ENCODE results near the gene SDSL. TPM values are rescaled to one million over a fixed set of nuclear protein-coding genes. Genes with fewer than 3 reads are reported as not detected.

The SDSL gene
- total and polyA plus RNA-seq, 4 donors, result 3.0 to 25.8 (median 13.0) TPM

- 1 to 3% methylated on average over 13 of the region's 13 CpGs for WGBS, 2 donors
- H3K36me3 ChIP-seq (ENCODE audit: control insufficient read depth in 4 of 4, insufficient read depth in 4 of 4, low read length in 4 of 4), result no peaks in the 10 kb centered on the region
- DNase-seq (no peak), ATAC-seq (ENCODE audit: insufficient read depth, low FRiP score) (no peak)
- peaks cover 0 to 7% (median 0%) of the 10 kb centered on the region in 4 donors for H3K9me3 ChIP-seq (ENCODE audit: control insufficient read depth in 4 of 4, insufficient read depth in 3 of 4, low read length in 3 of 4)
- H3K9ac ChIP-seq (ENCODE audit: insufficient read depth in 1 of 2, low read length in 2 of 2), result no peak overlapping the region
- H3K27me3 ChIP-seq (ENCODE audit: control insufficient read depth in 3 of 3, insufficient read depth in 3 of 3, low read length in 2 of 3), result peaks cover 17 to 85% (median 79%) of the 10 kb centered on the region in 3 donors
- no peak overlapping the region for H3K4me3 ChIP-seq
- no peak for TF ChIP-seq CTCF (IDR thresholded peaks at IDR 0.05; ENCODE audit: control extremely low read depth, extremely low read depth)
- H3K27ac ChIP-seq (ENCODE audit: low read depth in 1 of 2, low read length in 1 of 2), result no peak overlapping the region
- H3K4me1 ChIP-seq (ENCODE audit: control insufficient read depth in 5 of 5, insufficient read depth in 5 of 5, low read length in 5 of 5), result peaks cover 0 to 13% (median 0%) of the 10 kb centered on the region in 5 donors
These were observed 43.8 kb downstream of the SDSL start for GRCh38 chr12:113465808-113466453.

GRCh38 chr12:113466454-113467141 is 44.4 kb downstream of the SDSL start:
- no peak for TF ChIP-seq CTCF (IDR thresholded peaks at IDR 0.05; ENCODE audit: control extremely low read depth, extremely low read depth)
- H3K9me3 ChIP-seq (ENCODE audit: control insufficient read depth in 4 of 4, insufficient read depth in 3 of 4, low read length in 3 of 4), result peaks cover 0 to 7% (median 0%) of the 10 kb centered on the region in 4 donors
- H3K27ac ChIP-seq (ENCODE audit: low read depth in 1 of 2, low read length in 1 of 2), result no peak overlapping the region
- DNase-seq (no peak), ATAC-seq (ENCODE audit: insufficient read depth, low FRiP score) (no peak)
- H3K36me3 ChIP-seq (ENCODE audit: control insufficient read depth in 4 of 4, insufficient read depth in 4 of 4, low read length in 4 of 4), result no peaks in the 10 kb centered on the region
- H3K27me3 ChIP-seq (ENCODE audit: control insufficient read depth in 3 of 3, insufficient read depth in 3 of 3, low read length in 2 of 3), result peaks cover 21 to 85% (median 76%) of the 10 kb centered on the region in 3 donors
- H3K9ac ChIP-seq (ENCODE audit: insufficient read depth in 1 of 2, low read length in 2 of 2), result no peak overlapping the region
- peaks cover 0 to 13% (median 0%) of the 10 kb centered on the region in 5 donors for H3K4me1 ChIP-seq (ENCODE audit: control insufficient read depth in 5 of 5, insufficient read depth in 5 of 5, low read length in 5 of 5)
- H3K4me3 ChIP-seq, result no peak overlapping the region
- WGBS, 2 donors, result 7% methylated on average over 24 to 26 of the region's 26 CpGs

GRCh38 chr12:113467142-113467501 is 44.9 kb downstream of the SDSL start:
- H3K27me3 ChIP-seq (ENCODE audit: control insufficient read depth in 3 of 3, insufficient read depth in 3 of 3, low read length in 2 of 3), result peaks cover 26 to 86% (median 71%) of the 10 kb centered on the region in 3 donors
- WGBS, 2 donors, result 2 to 3% methylated on average over 31 of the region's 31 CpGs
- no peak overlapping the region for H3K27ac ChIP-seq (ENCODE audit: low read depth in 1 of 2, low read length in 1 of 2)
- peaks cover 0 to 13% (median 0%) of the 10 kb centered on the region in 5 donors for H3K4me1 ChIP-seq (ENCODE audit: control insufficient read depth in 5 of 5, insufficient read depth in 5 of 5, low read length in 5 of 5)
- no peak overlapping the region for H3K9ac ChIP-seq (ENCODE audit: insufficient read depth in 1 of 2, low read length in 2 of 2)
- peaks cover 0 to 7% (median 0%) of the 10 kb centered on the region in 4 donors for H3K9me3 ChIP-seq (ENCODE audit: control insufficient read depth in 4 of 4, insufficient read depth in 3 of 4, low read length in 3 of 4)
- no peak overlapping the region for H3K4me3 ChIP-seq
- no peaks in the 10 kb centered on the region for H3K36me3 ChIP-seq (ENCODE audit: control insufficient read depth in 4 of 4, insufficient read depth in 4 of 4, low read length in 4 of 4)
- no peak for TF ChIP-seq CTCF (IDR thresholded peaks at IDR 0.05; ENCODE audit: control extremely low read depth, extremely low read depth)
- DNase-seq (no peak), ATAC-seq (ENCODE audit: insufficient read depth, low FRiP score) (no peak)
